HG02938 (cell line): Measurements from ENCODE around the gene TMEM117.

Source experiments
- ATAC-seq: cut with Tn5 transposase; IDR thresholded peaks from one replicate; pipeline ENCODE4 v1.9.1; 2021; ENCODE audit warnings: mild to moderate bottlenecking, moderate library complexity; ENCODE audit not compliant: unreplicated experiment

TMEM117 gene

GRCh38 chr12:44088647-44089046 is 252.8 kb downstream of the TMEM117 start:
- ATAC-seq = no peak

- no peak for ATAC-seq
Measured at GRCh38 chr12:44091948-44092606, 256.2 kb downstream of the TMEM117 start.

- no peak for ATAC-seq
Measured at GRCh38 chr12:44098786-44099185, 262.9 kb downstream of the TMEM117 start.

GRCh38 chr12:44099486-44099885 is 263.6 kb downstream of the TMEM117 start:
- ATAC-seq = no peak

DNA sequence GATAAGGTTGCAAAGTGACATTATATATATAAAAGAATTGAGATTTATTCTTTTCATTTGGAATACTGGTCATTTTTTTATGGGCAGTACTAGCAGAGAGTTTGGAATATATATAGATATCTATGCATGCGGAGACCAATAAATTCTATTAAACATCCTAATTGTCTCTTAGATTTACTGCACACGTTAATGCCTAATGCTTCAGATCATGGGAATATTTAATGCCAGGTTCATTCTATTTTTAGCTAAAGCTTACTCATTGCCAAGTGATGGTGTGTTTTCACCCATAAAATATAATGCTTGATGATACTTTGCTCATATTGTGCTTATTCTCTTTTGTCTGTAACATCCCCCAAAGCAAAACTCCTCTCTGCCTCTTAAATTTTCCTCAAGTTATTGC is 264.4 kb downstream of the TMEM117 start:
- no peak for ATAC-seq

DNA sequence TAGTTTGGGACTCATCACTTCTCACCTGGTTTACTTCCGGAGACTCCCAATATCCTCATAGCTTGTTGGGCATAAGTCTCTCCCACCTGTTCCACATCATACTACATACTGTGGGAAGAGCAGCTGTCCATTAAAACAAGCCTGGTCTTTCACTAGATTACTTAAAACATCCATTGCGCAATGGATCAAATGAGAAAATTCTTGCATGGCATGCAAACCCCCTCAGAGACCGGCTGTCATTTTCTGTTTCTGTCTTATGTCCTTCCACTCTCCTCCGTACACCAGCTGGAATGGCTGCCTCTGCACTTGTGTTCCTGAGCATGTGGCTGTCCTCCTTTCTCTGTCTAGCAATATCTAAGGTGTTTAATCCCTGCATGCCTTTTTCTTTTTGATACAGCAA is 265.6 kb downstream of the TMEM117 start:
- ATAC-seq = no peak

GRCh38 chr12:44114906-44115305 is 279.0 kb downstream of the TMEM117 start:
- ATAC-seq = no peak

DNA sequence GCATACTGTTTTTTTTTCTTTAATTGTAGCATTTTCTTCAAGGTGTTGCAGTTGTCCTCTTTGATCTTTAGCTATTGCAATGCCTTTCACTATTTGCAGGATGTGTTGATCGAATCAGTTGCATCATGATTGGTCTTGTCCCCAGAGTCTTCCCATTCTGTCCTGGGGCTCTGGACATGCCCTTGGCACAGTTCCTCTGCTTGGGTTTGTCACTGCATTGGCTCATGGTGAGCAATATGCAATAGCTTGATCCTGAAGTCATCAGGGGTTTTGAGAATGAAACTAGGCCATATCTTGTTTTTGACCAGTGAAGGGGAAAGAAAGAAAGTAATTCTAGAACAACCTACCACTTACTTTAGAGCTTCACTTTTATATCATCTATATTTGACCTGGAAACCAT is 281.5 kb downstream of the TMEM117 start:
- ATAC-seq = no peak

DNA sequence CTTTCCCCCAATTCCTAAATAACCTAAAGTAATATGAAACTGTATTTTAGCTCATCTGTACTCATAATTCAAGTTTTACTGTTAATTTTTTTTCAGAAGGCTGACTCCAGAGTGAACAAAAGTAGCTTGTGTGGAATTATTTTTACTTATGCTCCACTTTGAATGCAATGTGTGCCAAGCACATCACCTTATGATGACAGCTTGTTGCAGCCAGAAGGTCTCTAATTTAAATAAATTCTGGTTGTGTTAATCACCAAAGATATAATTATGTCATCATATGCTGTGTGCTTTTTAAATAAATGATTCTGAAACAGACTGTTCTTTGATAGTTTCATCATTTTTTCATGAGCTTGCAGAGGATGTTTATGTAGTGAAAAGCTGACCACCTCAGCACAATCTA is 283.1 kb downstream of the TMEM117 start:
- ATAC-seq = no peak

GRCh38 chr12:44126806-44127205 is 290.9 kb downstream of the TMEM117 start:
- no peak for ATAC-seq

GRCh38 chr12:44127966-44128710 is 292.3 kb downstream of the TMEM117 start:
- ATAC-seq = no peak

DNA sequence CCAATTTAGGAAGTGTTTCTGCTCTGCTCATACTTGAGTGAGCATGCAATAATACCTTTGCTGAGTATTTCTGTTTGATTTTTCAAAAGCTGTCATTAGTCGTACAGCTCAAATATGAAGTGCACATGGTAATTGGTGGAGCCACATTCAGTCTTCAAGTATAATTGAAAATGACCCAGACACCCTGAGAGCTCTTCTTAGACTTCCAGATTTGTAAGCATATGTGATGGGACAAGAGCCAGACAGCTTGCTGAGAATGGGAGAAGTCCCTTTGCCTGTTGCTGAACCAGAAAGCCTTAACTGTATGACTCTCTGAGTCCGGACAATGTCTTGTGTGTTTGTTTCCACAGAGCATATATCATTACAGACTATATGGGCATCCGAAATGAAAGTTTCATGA is 307.3 kb downstream of the TMEM117 start:
- no peak for ATAC-seq

GRCh38 chr12:44148936-44149335 is 313.1 kb downstream of the TMEM117 start:
- no peak for ATAC-seq

- ATAC-seq = no peak
Measured at GRCh38 chr12:44154128-44154527, 318.2 kb downstream of the TMEM117 start.

DNA sequence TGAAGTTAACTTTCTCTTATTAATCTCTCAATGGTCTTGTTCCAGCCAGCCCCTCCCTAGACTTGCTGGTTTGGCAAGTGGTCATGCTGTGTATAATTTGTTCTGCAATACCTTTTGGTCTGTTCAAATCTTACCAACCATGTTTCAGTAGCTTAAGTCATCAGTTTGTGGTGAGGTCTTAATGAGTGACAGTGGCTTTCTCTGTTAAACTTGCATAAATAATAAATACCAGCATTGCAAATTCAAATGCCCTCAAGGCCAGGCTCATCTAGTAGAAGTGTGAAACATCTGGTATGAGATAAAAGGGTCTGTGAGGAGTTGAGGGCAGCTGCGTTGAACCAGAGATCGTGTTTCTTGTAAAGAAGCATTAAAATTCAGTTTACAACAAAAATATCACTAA is 319.5 kb downstream of the TMEM117 start:
- no peak for ATAC-seq

DNA sequence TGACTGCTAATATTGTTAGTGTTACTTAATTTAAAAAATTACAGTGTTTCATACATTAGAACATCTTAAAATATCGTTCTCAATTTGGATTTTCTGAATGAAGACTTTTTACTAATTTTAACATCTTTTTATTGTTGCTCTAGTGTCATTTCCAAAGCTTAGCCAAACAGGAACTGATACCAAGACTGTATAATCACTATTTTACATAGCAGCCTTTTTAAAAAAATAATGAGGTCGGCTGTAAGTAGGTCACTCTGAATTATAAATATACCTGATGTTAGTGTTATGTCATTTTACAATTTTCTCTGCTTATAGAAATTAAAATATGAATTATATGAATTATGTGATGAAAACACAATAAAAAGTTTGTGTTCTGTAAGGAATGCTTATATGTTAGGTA is 321.5 kb downstream of the TMEM117 start:
- ATAC-seq = peak; percentile 67

DNA sequence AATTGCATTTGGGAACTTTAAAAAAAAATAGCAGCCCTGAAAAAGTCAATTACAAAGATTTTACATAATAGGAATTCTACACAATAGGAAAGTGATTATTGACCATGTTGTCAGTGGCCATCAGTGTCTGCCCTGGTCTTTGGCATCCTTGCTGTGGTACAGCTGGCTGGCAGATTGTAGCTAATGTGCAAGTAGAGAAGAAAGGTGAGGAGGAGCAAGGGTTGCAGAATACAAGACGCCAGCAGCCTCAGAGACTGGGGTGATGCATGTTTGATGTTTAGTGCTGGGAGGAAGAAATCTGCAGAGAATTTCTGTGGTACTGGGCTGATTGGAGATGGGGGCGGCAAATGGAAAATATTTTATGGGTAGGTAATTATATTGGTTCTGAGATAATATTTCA is 322.9 kb downstream of the TMEM117 start:
- no peak for ATAC-seq

GRCh38 chr12:44159216-44159615 is 323.3 kb downstream of the TMEM117 start:
- no peak for ATAC-seq

GRCh38 chr12:44159862-44160261 is 324.0 kb downstream of the TMEM117 start:
- ATAC-seq = no peak

GRCh38 chr12:44162961-44163360 is 327.1 kb downstream of the TMEM117 start:
- ATAC-seq = no peak

DNA sequence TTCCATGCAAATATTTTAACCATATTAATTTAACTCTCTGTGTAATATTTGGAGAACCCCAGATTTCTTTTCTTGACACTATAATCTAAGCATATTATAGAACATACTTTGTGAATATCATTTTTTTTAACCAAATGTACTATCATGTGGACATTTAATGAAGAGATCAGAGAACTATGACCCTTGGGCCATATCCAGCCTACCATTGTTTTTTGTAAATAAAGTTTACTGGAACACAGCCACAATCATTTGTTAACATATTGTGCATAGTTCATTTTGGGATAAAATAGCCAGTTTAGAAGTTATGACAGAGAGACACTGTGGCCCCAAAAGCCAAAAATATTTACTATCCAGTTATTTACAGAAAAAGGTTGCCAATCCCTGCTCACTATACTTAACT is 338.2 kb downstream of the TMEM117 start:
- no peak for ATAC-seq

GRCh38 chr12:44184499-44185206 is 348.8 kb downstream of the TMEM117 start:
- no peak for ATAC-seq
